SK-MEL-5 (cell line): ENCODE data around the gene ACSS2. TPM values are rescaled to one million over a fixed set of nuclear protein-coding genes. Genes with fewer than 3 reads are reported as not detected.

ENCODE experiments used
- DNase-seq: peaks from one replicate; pipeline ENCODE4 v3.0.0-alpha.2; 2016; ENCODE audit warnings: low read depth, low spot score
- in situ Hi-C: cut with HindIII; loops from 2 replicates; pipeline ENCODE4 v1.10.0; 2016; ENCODE audit warnings: low sequenced_read_pairs, high pct_unique_total_duplicates, low pct_unique_long_range_greater_than_20kb
- polyA plus RNA-seq, 2 experiments: library from polyadenylated mRNA; depleted of rRNA; stranded (reverse); fragments of >200 nt; gene quantifications; 2 replicates each; pipeline ENCODE4 v1.2.3, GENCODE V29; 2015
- total RNA-seq: library from RNA; depleted of rRNA; stranded (reverse); fragments of >200 nt; shearing (Covaris generic); gene quantifications from 2 replicates; pipeline ENCODE4 v1.2.3, GENCODE V29; 2014; rRNA removed

Gene ACSS2
- total RNA-seq: 35.7 and 38.9 TPM in 2 replicates
- polyA plus RNA-seq (2015; cell fraction: cytosol; rRNA removed): 42.8 and 58.7 TPM in 2 replicates
- 84.4 and 133 TPM in 2 replicates for polyA plus RNA-seq (2015; cell fraction: nucleus; rRNA removed)

DNA sequence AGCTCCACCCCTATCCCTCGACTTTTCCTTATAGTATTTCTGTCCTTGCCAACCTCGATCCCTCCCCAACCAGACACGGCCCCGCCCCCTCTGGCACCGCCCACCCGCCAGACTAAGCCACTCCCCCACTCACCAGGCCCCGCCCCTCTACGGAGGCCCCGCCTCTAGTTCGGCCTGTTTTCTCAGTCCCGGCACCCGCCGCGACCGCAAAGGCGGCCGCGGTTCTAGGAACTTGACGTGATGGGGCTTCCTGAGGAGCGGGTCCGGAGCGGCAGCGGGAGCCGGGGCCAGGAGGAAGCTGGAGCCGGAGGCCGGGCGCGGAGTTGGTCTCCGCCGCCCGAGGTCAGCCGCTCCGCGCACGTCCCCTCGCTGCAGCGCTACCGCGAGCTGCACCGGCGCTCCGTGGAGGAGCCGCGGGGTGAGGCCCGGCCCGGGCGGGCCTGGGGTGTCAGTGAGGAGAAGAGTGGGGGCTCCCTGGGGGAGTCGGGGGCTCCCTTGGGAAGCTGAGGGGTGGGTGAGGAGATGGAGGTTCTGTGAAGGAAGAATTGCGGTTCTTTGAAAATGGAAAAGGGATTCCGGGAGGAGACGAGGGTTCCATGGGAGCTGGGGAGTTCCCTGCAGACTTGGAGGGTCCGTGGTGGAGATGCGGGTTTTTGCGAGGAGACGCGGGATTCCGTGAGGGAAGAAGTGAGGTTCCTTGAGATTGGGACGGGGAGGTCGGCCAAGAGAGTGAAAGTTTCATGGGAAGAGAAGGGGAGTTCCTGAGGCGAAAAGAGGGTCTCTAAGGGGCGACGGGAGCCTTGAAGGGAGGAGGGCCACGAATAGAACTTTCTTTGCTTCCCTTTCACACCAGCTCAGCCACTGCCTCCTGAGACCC is at the start of gene ACSS2:
TSS of gene ACSS2 (plus strand) at position 207 of the 877 bp plus-strand sequence. CDS start at position 241, 34 bp downstream.
- in situ Hi-C loops: no loop called here
- DNase-seq: no peak

- in situ Hi-C loops: no loop called here
- DNase-seq: no peak
These were observed 47.2 kb upstream of the ACSS2 start for GRCh38 chr20:34829191-34829590.

- in situ Hi-C loops: no loop called here
- DNase-seq: no peak
These were observed 44.5 kb upstream of the ACSS2 start for GRCh38 chr20:34831936-34832335.

GRCh38 chr20:34834459-34834893 is 41.9 kb upstream of the ACSS2 start:
- in situ Hi-C loops: no loop called here
- DNase-seq: peak; percentile 64

DNA sequence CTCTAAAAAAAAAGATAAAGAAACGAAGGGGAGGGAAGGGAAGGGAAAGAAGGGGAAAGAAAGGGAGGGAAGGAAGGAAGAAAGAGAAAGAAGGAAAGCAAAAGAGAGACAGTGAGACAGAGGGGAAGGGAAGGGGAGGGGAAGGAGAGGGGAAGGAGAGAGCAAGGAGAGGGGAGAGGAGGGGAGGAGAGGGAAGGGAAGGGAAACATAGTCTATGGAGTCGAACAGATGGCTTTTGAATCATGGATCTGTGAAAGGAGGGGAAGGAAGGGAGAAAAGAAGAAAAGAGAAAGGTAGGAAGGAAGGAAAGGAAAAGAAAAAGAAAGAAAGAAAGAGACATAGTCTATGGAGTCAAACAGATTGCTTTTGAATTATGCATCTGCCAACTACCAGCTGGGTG is 34.3 kb upstream of the ACSS2 start:
- in situ Hi-C loops: no loop called here
- DNase-seq: no peak

GRCh38 chr20:34843421-34843820 is 33.0 kb upstream of the ACSS2 start:
- in situ Hi-C loops: no loop called here
- peak; percentile 39 for DNase-seq

- no peak for DNase-seq
- in situ Hi-C loops: no loop called here
These were observed 27.8 kb upstream of the ACSS2 start for GRCh38 chr20:34848597-34848996.

DNA sequence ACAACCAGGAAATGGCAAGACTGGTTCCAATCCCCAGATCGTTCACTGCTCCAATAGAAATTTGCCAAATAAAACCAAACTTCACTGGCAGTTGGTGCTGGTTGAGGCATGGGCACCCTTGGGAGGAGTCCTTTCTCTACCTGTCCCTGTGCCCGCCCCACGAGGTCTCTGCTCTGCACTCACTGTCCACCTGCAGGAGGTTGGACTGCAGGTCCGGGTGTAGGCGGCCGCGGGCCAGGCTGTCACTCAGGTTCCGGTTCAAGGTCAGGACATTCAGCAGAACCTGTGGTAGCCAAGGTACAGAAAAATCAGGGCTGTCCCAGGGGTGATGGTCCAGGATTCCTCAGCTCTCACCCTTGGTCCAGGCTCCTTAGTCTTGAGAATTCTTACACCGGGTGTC is 26.6 kb upstream of the ACSS2 start:
- no peak for DNase-seq
- in situ Hi-C loops: no loop called here

DNA sequence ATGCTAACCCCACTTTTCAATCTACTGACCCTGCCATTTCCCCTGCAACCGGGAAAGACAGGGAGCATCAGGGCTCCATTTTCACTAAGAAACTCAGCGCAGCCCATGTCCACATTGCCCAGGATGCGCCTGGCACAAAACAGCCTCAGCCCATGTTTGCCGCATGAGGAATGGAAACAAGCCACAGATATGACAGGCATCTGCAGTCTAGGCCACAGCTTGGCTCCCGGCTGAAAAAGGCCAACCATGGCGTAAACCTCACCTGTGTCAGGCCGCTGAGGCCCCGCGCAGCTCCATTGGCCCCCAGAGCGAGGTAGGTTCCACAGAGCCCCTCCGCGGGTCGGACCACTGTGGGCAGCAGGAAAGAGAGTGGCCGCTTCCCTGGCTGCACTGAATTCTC is 25.4 kb upstream of the ACSS2 start:
- in situ Hi-C loops: no loop called here
- no peak for DNase-seq

GRCh38 chr20:34852298-34852697 is 24.1 kb upstream of the ACSS2 start:
- in situ Hi-C loops: no loop called here
- no peak for DNase-seq

- DNase-seq: no peak
- in situ Hi-C loops: no loop called here
These were observed 17.0 kb upstream of the ACSS2 start for GRCh38 chr20:34859367-34859766.

DNA sequence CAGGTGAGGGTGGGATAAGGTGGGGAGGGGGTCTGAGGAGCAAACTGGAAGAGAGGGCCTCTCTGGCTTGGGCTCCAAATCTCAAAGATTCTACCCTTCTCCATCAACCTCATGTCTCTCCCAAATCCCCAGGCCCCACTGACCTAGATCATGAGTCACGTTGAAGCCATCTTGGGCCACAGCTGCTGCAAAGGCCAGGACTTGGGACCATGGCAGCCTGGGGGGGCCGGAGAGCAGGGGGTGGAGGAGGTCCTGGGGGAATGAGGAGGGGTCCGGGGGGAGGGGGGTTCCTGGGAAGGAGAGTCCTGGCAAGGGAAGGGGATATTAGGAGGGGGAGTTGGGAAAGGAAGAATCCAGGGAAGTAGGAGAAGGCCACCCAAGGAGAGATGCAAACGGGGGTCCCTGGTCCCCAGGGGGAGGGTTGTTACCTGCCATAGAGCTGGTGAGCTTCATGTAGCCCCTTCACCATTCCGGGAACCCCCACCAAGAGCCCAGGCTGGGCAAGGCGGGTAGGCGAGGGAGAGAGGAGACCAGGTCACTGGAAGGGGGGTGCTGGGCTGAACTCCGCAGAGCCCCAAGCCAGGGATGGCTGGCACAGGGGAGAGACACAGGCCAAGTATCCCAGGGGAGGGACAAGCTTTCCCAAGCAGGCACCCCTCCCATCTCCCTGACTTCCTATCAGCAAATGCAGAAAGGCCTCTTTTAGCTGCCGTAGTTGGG is 16.4 kb upstream of the ACSS2 start:
- DNase-seq: no peak
- in situ Hi-C loops: no loop called here

GRCh38 chr20:34861386-34862084 is 14.9 kb upstream of the ACSS2 start:
- DNase-seq: no peak
- in situ Hi-C loops: no loop called here

- no peak for DNase-seq
- in situ Hi-C loops: no loop called here
These were observed 13.7 kb upstream of the ACSS2 start for GRCh38 chr20:34862724-34863123.

- DNase-seq: no peak
- in situ Hi-C loops: no loop called here
These were observed 12.9 kb upstream of the ACSS2 start for GRCh38 chr20:34863421-34863965.

DNA sequence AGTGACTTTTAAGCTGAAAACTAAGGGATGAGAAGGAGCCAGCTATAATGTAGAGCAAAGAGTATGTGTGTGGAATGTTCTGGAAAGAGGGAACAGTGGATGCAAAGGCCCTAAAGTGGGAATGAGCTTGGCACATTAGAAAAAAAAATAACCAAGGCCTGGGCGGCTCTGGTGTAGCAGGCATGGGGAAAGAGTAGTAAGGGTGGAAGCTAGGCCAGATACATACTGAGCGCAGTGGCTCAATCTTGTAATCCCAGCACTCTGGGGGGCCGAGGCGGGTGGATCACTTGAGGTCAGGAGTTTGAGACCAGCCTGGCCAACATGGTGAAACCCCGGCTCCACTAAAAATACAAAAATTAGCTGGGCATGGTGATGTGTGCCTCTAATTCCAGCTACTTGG is 12.2 kb upstream of the ACSS2 start:
- in situ Hi-C loops: no loop called here

GRCh38 chr20:34871320-34871926 is 5.0 kb upstream of the ACSS2 start:
- in situ Hi-C loops: no loop called here
- no peak for DNase-seq

More for the DNA sequence above, 12.2 kb upstream of the ACSS2 start:
- DNase-seq: no peak
